GM12875 (cell line): Measurements from ENCODE around the gene SPDYE4.

Experiments
- H3K4me3 ChIP-seq: one replicate; pipeline ENCODE4 v1.5.1; 2011; ENCODE audit warnings: low read depth, low read length, control low read depth
- CTCF ChIP-seq: IDR thresholded peaks from 2 replicates; pipeline ENCODE4 v1.5.1; 2011; ENCODE audit warnings: low read depth, mild to moderate bottlenecking, control low read depth, inconsistent platforms, low read length, moderate library complexity, borderline replicate concordance; ENCODE audit not compliant: insufficient read depth

SPDYE4 gene

GRCh38 chr17:8720596-8720995 is 37.8 kb downstream of the SPDYE4 start:
- no peak for TF ChIP-seq CTCF
- no peak overlapping the region for H3K4me3 ChIP-seq

DNA sequence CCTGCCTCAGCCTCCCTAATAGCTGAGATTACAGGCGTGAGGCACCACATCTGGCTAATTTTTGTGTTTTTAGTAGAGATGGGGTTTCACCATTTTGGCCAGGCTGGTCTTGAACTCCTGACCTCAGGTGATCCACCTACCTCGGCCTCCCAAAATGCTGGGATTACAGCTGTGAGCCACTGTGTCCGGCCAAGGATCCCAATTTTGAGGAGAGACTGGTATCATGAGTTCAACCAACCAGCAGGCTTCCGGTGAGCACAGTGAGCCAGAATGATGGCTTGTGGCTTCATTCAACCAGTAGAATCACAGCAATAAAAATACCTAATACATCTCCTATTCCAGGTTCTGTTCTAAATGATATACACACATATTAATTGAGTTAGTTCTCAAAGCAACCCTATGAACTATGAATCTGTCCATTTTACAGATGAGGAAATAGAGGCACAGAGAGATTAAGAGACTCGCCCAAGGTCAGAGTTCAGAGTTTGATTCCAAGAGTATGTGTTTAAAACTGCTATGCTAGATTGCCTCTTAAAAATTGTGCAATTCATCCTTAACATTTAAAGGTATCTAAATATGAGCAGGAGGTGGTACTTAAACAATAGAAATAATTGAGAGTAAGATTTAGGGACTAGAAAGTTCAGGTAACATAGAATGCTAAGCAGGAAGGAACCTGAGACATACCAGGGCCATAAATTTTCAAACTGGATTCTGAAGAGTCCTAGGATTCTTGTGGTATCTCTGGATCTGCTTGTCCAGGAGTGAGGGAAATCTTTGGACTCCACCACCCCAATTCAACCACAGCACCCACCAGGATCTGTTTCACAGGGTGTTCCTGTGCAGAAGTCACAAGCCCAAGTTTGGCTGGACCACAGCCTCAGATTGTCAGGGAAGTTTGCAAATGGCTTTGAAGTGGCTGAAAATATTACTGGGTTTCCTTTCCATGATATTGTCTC is 38.8 kb downstream of the SPDYE4 start:
- TF ChIP-seq CTCF, result no peak

DNA sequence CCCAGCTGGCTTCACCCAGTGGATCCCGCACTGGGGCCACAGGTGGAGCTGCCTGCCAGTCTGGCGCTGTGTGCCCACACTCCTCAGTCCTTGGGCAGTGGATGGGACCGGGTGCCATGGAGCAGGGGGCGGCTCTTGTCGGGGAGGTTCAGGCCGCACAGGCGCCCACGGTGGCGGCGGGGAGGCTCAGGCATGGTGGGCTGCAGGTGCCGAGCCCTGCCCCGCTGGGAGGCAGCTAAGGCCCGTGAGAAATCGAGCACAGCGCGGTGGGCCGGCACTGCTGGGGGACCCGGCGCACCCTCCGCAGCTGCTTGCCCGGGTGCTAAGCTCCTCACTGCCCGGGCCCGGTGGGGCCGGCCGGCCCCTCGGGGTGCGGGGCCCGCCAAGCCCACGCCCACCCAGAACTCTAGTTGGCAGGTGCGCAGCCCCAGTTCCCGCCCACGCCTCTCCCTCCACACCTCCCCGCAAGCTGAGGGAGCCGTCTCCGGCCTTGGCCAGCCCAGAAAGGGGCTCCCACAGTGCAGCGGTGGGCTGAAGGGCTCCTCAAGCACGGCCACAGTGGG is 40.3 kb downstream of the SPDYE4 start:
- no peak overlapping the region for H3K4me3 ChIP-seq
- no peak for TF ChIP-seq CTCF

More for the DNA sequence above, 38.8 kb downstream of the SPDYE4 start:
- H3K4me3 ChIP-seq, result no peak overlapping the region

DNA sequence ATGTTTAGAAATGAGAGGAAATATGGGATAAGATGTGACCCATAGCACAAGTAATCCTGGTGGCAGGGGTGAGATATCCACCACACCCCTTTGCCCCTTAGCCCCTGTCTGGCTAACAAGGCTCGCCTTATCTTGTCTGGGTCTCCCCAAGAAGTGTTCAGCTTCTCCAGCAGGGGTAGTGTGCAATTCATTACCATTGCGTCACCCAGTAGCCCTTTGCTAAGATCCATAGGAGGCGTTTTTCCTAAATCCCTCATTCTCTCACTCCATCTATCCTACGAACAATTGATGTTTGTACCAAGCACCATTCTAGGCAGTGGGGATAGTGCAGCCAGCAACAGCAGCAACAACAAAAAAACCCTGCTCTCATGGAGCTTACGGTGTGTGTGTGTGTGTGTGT is 44.5 kb downstream of the SPDYE4 start:
- H3K4me3 ChIP-seq, result no peak overlapping the region
- TF ChIP-seq CTCF, result no peak

DNA sequence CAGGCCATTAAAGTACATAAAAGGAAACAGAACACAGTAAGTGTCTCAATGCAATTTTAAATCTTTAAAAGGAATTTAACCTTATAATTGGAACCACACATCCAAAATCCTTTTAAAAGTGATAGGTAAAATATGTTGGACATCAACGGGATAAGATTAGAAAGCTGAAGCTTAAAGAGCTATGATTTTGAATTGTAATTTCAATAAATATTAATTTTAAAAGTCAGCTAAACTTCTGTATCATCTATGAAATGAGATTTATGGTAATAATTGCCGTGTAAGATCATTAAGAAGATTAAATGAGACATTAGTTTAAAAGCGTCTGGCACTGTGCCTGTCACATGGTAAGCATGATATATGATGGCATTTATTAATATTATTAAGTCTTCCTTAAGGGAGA is 45.0 kb downstream of the SPDYE4 start:
- no peak overlapping the region for H3K4me3 ChIP-seq
- TF ChIP-seq CTCF, result no peak

- H3K4me3 ChIP-seq, result no peak overlapping the region
- no peak for TF ChIP-seq CTCF
These were observed 45.6 kb downstream of the SPDYE4 start for GRCh38 chr17:8712698-8713097.

- no peak overlapping the region for H3K4me3 ChIP-seq
- TF ChIP-seq CTCF, result no peak
These were observed 47.1 kb downstream of the SPDYE4 start for GRCh38 chr17:8711291-8711690.
